GM18873 (cell line): Measurements from ENCODE around the gene CSNK1G1.
"Not testable (repeated sequence)": the region's sequence is repeated elsewhere in the genome, so short reads cannot be mapped to it uniquely, and the experiment has no call there.

Experiments used
- ATAC-seq: cut with Tn5 transposase; IDR thresholded peaks from one replicate; pipeline ENCODE4 v1.9.1; 2021; ENCODE audit warnings: mild to moderate bottlenecking, moderate library complexity, moderate number of reproducible peaks; ENCODE audit not compliant: unreplicated experiment, low FRiP score

CSNK1G1 gene

GRCh38 chr15:64351265-64351664 is 4.7 kb downstream of the CSNK1G1 start:
- no peak for ATAC-seq

GRCh38 chr15:64349375-64349774 is 6.6 kb downstream of the CSNK1G1 start:
- ATAC-seq: no peak

GRCh38 chr15:64348455-64348854 is 7.5 kb downstream of the CSNK1G1 start:
- no peak for ATAC-seq

DNA sequence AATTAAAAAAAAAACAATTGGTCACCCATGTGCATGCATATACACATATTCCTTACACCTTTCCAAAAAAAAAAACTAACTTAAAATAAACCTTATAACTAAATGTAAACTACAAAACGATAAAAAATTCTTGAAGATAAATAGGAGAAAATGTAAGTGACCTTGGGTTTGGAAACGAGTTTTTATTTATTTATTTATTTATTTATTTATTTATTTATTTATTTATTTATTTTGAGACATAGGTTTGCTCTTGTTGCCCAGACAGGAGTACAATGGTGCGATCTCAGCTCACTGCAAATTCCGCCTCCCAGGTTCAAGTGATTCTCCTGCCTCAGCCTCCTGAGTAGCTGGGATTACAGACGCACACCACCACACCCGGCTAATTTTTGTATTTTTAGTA is 9.7 kb downstream of the CSNK1G1 start:
- not testable (repeated sequence) for ATAC-seq

- no peak for ATAC-seq
Measured at GRCh38 chr15:64344651-64345294, 11.2 kb downstream of the CSNK1G1 start.

- no peak for ATAC-seq
Measured at GRCh38 chr15:64343841-64344240, 12.1 kb downstream of the CSNK1G1 start.

- no peak for ATAC-seq
Measured at GRCh38 chr15:64343222-64343621, 12.8 kb downstream of the CSNK1G1 start.

GRCh38 chr15:64341961-64342360 is 14.0 kb downstream of the CSNK1G1 start:
- ATAC-seq: no peak

DNA sequence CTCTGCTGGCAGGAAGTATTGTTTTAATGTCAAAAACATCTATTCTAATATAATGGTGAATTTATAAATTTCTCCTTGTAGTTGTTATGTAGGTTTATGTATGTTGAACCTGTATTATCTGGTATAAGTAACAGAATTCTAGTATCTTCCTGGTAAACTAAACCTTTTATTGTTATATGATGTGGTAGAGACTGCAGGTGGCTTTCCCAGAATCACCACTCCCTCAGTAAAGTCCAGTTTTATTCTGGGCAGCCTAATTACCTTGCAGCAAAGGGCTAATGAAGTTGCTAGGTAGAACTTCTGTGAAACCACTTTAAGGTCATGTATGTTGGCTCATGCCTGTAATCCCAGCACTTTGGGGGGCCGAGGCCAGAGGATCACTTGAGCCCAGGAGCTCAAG is 15.6 kb downstream of the CSNK1G1 start:
- no peak for ATAC-seq

DNA sequence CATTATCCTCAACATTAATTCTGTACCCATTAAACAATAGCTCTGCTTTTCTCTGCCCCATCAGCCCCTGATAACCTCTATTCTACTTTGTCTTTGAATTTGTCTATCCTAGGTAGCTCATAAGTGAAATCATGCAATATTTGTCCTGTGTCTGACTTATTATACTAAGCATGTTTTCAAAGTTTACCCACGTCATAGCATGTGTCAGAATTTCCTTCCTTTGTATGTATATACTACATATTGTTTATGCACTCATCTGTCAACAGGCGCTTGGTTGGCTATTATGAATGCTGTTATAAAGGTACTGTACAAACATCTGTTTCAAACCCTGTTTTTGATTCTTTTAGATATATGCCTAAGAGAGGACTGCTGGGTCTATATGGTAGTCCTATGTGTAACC is 18.2 kb downstream of the CSNK1G1 start:
- no peak for ATAC-seq

GRCh38 chr15:64333986-64334929 is 21.7 kb downstream of the CSNK1G1 start:
- ATAC-seq: no peak

DNA sequence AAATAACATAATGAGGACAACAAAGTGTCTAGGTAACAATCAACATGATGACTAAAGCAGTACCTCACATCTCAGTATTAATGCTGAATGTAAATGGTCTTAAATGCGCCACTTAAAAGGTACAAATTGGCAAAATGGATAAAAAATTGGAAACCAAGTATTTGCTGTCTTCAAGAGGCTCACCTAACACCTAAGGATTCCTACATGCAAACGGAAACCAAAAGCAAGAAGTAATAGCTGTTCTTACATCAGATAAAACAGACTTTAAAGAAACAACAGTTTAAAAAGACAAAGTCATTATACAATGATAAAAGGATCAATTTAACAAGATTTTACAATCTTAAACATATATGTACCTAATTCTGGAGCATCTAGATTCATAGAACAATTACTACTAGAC is 22.5 kb downstream of the CSNK1G1 start:
- no peak for ATAC-seq

DNA sequence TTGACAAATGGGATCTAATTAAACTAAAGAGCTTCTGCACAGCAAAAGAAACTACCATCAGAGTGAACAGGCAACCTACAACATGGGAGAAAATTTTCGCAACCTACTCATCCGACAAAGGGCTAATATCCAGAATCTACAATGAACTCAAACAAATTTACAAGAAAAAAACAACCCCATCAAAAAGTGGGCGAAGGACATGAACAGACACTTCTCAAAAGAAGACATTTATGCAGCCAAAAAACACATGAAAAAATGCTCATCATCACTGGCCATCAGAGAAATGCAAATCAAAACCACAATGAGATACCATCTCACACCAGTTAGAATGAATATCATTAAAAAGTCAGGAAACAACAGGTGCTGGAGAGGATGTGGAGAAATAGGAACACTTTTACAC is 24.3 kb downstream of the CSNK1G1 start:
- not testable (repeated sequence) for ATAC-seq

DNA sequence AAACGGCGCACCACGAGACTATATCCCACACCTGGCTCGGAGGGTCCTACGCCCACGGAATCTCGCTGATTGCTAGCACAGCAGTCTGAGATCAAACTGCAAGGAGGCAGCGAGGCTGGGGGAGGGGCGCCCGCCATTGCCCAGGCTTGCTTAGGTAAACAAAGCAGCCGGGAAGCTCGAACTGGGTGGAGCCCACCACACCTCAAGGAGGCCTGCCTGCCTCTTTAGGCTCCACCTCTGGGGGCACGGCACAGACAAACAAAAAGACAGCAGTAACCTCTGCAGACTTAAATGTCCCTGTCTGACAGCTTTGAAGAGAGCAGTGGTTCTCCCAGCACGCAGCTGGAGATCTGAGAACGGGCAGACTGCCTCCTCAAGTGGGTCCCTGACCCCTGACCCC is 29.0 kb downstream of the CSNK1G1 start:
- ATAC-seq: not testable (repeated sequence)

- ATAC-seq: not testable (repeated sequence)
Measured at GRCh38 chr15:64326458-64326857, 29.5 kb downstream of the CSNK1G1 start.

- ATAC-seq: no peak
Measured at GRCh38 chr15:64324165-64324877, 31.7 kb downstream of the CSNK1G1 start.

DNA sequence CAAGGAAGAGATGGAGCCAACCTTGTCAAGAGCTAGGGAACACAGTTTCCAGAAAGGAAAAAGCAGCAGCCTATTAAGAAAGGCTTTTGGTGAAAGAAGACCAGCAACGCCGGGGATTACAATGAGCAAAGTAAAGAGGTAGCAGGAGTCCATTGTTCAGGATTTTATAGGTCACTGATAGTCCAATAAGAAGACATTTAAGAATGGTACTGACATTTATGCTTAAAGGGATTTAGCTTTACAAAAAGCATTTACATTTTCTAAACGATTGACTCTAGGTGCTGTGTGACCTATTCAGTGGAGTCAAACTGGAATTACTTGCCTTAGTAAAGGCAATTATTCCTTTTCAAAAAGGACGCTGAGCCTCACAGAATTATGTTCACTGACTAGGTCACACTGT is 40.8 kb downstream of the CSNK1G1 start:
- no peak for ATAC-seq

DNA sequence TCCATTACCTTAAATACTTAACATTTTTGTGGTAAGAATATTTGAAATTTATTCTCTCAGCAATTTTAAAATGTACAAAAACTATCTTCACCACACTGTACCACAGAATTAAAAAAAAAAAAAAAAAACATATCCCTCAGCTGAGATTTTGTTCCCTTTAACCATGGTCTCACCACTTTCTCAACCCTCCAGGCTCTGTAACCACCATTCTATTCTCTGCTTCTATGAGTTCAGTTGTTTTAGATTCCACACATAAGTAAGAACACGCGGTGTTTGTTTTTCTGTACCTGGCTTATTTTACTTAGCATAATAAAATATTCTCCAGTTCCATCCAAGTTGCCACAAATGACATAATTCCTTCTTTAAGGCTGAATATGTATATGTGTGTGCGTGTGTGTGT is 41.5 kb downstream of the CSNK1G1 start:
- no peak for ATAC-seq

- ATAC-seq: no peak
Measured at GRCh38 chr15:64311566-64311965, 44.4 kb downstream of the CSNK1G1 start.

DNA sequence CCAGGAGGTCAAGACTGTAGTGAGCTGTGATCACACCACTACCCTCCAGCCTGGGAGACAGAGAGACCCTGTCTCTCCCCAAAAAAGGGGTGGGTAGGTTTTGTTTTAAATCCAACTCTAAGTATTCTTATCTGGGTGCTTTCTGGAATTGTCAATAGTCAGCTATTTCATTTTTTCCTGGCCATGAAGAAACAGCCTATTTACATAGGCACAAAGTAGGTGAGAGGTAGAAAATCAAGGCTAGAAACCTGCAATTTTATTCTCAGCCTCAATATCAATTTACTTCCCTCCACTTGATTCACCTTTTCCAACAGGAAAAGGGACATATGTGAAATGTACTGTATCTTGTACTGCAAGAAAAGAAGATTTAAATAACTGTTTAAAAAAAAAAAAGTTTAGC is 45.9 kb downstream of the CSNK1G1 start:
- ATAC-seq: no peak

DNA sequence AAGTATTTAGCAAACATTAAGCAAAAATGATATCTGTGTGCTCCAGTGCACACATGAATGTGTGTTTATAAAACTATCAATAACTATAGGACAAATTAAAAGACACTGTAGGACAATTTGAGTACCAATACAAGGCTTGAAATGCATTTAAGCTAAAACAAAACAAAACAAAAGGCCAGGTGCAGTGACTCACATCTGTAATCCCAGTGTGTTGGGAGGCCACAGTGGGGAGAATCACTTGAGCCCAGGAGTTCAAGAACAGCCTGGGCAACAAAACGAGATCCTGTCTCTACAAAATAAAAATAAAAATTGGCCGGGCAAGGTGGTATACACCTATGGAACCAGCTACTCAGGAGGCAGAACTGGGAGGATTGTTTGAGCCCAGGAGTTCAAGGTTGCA is 50.7 kb downstream of the CSNK1G1 start:
- ATAC-seq: no peak
